GM19238 (cell line): ENCODE results near the gene HAUS7.

ENCODE experiments used
- DNase-seq: peaks from one replicate; pipeline ENCODE4 v3.0.0; 2011; ENCODE audit warnings: low spot score; ENCODE audit not compliant: insufficient read length

HAUS7 gene

DNA sequence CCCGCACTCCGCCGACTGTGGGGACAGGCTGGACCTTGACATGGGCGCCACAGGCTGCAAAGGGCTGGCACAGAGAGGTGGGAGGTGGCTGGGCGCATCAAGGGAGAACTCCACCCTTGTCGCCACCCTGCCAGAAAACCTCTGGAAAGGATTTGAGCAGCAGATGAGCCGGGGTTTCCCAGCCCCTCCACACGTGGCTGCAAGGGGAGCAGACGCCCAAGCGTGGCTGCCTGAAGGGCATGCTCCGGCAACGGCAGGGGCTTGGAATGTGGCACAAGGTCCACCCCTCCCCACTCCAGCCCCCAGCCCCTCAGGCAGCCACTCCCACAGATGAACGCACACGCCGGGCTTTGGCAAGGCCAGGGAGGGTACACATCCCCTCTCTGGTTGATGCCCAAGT is 29.0 kb upstream of the HAUS7 start:
- DNase-seq = no peak

DNA sequence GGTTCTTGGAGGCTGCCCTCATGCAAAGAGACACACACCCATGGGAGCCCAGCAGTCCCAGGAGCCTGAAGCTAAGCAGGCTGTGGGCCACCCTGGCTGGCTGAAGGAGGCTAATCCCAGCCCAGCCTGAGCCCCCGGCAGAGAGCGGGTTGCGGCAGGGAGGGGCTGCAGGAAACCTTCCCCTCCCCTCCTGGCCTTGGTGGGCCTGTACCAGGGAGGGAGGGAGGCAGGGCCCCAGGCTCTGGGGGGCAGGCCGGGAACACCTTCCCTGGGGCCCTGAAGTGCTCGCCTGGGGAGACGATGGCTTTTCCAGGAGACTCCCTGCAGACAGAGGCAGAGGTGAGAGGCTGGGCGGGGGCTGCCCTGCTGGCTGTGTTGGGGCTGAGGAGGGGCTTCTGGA is 28.1 kb upstream of the HAUS7 start:
- no peak for DNase-seq

DNA sequence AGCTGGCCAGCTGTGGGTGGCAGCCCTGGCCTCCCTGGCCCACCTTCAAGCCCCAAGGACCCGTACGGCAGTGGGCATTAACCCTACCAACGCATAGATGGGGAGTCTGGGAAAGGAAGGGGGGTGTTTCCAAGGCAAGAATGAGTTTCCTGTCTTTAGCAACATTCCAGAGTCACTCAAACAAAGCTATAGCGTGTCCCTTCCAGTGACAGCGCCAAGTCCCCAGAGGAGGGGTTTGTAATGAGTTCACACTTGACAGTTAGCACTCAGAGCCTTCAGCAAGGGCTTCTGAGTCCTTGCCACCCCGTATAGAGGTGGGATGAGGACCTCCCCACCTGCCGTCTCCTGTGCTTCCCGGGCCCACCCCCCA is 26.2 kb upstream of the HAUS7 start:
- DNase-seq = no peak

DNA sequence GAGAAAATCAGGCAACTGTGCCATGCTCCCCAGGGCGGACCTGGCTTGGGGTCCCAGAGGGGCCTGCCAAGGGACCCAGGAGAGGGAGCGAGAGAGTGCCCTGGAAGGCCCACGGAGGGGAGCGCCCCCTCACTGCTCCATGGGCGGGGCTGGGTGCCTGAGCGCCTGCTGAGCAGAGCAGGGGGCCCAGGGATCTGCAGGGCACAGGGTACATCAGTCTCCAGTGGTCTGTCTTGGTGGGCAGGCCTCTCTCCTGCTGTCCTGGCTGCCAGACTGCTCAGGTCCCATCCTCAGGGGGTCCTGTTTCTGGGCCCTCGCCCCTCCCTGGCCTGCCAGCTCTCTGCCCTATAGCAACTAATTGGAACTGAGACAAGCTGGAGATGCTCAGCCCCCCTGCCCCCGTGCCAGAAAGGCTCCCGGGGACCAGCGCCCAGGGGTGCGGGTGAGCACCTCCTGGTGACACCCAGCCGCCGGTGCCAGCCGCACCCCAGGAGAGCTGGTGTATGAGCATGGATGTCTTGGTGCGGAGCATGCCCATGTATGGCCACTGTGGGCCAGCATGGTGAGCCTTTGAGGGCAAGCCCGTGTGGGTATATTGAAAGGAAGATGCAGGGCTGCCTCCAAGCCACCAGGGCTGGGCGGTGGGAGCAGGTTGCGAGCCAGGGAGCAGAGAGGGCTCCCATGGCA is 25.7 kb upstream of the HAUS7 start:
- no peak for DNase-seq

DNA sequence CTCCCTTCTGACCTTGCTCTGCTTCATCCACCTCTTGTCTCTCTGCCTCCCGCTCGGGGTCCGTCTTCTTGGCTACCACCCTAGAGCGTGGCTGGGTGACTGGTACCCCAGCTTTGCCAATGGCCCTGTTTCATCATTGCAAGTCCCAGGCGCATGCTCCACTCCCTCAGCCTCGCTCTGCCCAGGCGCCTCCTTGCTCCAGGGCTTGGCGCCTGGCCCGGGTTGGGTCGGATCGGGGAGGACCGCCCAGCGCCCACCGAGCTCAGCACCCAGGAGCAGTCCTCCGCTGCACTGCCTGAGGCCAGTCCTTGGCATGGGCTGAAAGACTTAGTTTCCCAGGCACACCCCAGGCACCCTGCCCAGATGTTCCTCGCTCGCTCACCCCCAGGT is 25.0 kb upstream of the HAUS7 start:
- DNase-seq = no peak

DNA sequence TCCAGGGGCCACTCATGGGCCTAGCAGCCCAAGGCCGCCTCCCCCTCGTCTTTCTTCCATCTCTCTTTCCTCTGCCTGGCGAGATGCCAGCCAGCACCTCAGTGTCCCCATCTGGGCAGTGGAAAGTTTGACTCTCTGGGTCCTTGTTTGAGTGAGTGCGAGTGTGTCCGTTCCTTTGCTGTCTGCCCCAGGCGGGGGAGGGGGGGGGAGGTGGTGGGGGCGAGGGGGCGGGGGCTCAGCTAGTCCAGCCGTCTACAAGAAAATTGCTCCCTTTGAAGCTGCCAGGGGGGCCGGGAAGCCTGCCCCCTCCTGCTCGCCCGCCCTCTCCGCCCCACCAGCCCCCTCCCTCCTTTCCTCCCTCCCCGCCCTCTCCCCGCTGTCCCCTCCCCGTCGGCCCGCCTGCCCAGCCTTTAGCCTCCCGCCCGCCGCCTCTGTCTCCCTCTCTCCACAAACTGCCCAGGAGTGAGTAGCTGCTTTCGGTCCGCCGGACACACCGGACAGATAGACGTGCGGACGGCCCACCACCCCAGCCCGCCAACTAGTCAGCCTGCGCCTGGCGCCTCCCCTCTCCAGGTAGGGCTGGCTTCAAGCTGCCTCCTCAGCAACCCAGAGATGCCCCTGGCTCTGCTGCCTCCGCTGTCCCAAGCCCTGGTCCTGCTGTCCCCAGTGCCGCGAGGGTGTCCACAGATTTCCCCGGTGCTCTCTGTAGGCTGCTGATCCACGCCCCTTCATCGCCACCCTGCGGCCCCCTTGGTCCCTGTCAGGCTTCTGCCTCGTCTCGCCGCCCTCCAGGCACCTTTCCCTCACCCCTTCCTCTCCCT is 24.4 kb upstream of the HAUS7 start, which contains the start of gene BGN:
BGN (plus strand) TSS at position 440 of the 821 bp plus-strand sequence. CDS start 9,652 bp downstream, outside the sequence.
- DNase-seq = no peak

DNA sequence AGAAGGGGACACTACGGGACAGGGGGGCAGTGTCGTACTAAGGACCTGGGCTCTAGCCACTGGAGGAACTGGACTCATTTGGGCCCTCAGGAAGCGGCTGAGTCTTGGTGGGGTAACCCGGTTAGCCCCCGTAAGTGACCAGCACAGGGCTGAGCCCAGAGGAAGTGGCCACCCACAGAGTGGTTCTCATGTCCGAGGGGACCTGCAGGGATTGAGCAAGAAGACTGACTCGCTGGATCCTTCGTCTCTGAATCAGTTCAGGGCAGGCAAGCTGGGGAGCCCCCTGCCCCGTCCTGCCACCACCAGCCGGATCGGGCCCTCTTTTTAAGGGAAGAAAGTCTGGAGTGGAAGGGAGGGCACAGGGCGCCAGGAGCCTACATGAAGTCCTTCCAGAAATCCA is 23.7 kb upstream of the HAUS7 start:
- no peak for DNase-seq

DNA sequence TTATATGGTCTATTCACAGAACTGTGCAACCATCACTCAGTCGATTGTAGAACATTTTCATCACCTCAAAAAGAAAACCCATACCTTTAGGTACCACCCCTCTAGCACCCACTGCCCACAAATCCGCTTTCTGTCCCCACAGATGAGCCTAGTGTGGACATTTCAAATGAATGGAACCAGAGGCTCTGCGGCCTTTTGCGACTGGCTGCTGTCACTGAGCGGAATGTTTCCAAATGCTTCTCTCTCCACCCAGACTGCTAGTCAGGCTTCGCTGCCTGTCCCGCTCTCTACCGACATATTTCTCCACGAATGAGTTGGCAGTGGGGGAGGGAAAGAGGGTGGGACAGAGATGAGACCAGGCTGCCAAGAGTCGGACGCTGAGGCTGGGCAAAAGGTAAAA is 22.7 kb upstream of the HAUS7 start:
- DNase-seq = no peak

DNA sequence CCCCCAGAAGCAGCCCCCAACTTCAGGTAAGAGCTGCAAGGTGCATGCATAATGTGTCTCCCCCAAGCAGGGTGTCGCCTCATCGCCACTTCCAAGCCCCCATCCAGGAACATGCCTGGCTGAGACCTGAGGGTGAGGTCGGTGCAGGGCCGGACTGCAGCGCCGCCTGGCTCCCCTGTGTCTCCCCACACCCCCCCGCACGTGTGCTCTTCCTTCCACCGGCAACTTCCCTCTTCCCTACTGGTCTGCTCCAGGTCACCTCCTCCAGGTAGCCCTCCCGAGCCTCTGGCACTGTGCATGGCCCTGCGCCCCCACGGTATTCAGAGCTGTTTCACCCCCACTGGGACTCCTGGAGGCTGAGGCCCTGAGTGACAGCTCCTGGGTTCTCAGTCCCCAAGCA is 22.2 kb upstream of the HAUS7 start:
- DNase-seq = no peak

DNA sequence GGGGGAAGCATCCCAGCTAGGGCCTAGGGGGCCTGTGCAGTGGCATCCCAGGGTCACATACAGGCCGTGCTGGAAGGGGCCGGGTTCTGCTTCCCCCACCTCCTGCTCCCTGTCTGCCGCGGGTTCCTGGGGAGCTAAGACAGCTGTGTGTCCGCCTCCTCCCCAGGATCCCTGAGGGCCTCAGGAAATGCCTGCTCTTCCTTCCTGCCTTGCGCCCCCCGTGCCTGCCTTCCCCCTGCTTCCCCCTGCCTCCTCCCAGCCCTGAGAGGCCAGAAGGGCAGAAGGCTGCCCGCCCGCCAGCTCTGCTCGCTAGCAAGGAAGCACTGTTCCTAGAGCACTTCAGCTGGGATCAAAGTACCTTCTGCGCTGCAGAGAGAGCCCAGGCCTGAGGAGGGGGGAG is 21.5 kb upstream of the HAUS7 start:
- no peak for DNase-seq

DNA sequence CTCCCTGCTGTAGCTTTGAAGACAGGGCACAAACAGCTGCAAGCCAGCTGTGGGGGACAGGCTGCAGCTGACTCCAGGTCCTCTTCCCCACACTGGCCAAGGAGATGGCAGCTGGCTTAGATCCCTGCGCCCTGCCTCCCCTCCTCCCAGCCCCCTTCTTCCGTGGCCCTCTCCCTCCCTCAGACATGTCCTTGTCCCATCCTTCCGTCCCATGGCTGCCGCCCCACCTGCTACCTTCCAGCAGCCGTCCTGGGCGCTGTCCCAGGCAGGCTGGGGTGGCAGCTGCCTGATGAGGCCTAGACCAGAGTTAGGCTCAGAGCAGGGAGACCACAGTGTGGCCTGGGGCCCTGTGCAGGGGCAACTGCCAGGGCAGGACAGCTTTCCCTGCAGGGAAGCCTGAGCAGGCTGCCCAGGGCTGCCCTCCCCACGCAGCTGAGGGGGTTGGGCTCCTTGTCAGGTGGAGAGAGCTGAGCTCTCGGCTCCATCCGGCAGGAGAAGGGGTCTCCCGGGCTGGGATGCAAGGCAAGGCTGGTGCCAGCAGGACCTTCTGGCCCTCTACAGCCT is 21.1 kb upstream of the HAUS7 start:
- DNase-seq = no peak

DNA sequence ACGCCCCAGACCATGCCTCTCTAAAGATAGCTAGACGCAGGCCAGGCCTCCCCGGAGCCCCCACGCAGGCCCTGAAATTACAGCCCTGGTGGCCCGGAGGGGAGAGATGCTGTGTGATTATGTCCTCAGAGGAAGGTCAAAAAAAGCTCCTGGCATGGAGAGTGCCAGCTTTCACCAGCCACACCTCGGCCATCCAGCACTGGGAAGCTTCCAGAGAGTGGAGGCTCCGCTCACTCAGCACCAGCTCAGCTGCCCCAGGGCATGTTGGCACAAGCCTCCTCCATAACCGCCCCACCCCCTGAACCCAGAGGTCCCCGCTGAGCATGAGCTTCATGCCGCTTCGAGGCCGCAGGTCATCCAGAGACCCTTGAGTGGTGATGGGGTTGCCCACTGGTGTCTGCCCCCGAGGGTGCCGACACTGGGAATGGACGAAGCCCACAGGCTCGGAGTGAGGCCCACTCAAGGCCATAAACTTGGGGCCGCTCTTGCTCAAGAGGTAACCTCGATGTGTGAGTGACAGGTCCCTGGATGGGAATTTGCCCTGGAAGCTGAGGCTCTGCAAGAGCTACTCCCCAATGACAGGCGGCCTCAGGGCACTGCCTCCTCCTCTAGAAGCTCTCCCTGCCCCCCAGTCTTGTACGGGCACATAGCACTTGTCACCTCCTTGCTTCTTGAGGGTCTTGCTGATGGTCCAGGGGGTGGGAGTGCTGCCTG is 20.0 kb upstream of the HAUS7 start:
- no peak for DNase-seq

DNA sequence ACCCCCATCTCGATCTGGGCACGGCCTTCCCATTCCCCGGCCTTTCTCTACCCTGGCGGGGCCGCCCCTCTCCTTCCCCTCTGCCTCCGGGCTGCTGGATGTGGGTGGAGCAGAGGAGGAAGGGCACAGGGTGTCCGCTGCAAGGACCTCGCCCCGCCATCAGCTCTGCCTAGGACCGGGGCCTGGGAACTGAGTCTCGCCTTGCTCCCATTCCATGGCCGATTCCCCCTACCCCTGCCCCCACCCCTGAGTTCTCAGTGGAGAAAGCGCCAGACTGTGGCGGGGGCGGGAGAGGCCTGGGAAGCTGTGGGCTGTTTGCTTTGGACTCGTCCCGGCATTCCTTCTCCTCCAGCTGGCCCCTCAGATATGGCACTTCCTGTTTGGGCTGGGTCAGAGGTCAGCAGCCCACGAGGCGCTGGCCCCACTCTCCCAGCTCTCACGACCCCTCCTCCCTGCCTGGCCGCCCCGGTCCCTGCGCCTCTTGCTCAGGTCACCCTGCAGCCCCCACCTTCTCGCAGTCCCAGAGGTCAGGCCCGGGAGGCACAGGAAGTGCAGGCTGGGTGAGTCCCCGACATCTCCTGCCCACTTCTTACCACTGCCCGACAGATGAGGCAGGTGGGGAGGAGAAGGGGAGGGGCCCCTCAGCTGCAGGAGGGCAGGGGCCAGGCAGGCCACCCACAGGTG is 18.0 kb upstream of the HAUS7 start:
- no peak for DNase-seq

DNA sequence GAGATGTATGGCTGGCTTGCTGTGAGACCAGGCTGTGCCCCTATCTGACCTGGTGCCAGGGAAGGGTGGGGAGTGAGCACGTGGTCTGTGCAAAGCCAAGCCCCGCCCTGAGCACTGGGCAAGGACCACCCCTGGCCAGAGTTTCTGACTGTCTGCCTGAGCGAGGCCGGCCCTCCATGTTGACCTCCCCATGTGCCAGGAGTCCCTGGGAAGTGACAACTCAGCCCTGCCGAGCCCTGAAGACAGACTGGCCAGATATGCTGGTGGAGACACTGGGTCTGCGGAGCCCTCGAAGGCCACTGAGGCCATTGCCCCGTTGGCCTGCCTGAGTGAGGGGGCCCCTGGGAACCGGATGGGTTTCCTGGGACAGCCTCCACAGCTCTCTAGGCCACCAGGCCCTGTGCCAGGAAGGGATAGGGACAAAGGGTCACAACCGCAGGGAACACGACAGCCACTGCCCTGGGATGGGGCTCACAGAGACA is 17.3 kb upstream of the HAUS7 start:
- DNase-seq = no peak

DNA sequence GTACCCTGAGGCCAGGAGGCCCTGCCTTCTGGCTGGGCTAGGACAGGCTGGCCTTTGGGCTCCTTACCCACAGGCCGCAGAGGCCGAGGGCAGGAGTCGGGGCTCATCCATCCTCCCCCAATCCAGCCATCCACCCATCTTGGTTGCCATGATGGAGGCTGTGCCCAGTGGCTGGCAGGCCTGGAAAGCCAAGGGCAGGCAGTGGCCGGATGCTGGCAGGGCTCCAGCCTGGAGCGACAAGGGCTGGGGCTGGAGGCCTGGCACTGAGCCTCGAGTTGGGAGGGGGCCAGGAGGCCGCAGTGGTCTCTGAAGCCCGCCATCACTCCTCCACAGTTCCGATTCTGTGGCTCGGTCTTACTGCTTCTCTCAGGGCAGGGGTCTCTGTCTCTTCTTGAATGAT is 15.8 kb upstream of the HAUS7 start:
- no peak for DNase-seq

DNA sequence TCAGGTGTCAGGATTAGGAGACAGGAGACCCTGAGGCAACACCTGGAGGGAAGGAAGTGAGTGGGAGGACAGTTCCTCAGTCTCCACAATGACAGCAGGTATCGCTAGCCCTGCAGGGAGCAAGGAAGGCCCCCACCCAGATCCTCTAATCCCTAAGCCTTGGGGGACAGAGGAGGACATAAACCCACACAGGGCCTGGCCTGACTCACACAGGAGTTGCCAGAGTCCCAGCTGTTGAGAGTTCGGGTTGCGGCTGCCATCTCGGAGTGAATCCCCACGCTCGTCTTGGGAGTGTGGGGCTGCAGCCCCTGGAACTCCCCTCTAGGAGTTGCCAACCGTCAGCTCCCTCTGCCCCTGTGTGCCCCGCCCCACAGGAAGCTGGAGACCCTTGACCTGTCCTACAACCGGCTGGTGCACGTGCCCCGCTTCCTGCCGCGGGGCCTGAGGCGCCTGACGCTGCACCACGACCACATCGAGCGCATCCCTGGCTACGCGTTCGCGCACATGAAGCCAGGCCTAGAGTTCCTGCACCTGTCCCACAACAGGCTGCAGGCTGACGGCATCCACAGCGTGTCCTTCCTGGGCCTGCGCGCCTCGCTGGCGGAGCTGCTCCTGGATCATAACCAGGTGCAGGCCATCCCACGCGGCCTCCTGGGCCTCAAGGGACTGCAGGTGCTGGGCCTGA is 15.2 kb upstream of the HAUS7 start:
- DNase-seq = no peak

DNA sequence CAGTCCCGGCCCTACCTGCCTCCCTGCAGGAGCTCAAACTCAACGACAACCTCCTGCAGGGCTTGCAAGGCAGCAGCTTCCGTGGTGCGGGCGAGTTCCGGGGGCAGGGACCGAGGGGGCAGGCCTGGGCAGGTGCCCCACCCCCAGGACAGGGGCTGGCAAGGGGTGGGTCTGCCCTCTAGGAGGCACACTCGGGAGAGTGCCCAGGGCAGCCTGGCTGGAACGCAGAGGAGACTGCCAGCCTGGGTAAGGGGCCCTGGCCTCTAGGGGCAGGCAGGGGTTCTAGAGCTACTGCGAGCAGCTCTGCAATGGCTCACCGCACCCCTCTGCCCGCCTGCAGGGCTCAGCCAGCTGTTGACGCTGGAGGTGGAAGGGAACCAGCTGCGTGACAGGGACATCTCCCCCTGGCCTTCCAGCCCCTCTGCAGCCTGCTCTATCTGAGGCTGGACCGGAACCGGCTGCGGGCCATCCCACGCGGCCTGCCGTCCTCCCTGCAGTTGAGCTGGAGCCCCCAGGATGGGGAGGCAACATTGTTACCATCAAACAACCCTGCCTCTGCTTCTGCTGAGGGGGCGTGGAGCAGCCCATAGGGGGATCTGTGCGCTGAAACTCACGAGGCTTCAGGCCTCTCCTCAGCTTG is 12.1 kb upstream of the HAUS7 start:
- no peak for DNase-seq

DNA sequence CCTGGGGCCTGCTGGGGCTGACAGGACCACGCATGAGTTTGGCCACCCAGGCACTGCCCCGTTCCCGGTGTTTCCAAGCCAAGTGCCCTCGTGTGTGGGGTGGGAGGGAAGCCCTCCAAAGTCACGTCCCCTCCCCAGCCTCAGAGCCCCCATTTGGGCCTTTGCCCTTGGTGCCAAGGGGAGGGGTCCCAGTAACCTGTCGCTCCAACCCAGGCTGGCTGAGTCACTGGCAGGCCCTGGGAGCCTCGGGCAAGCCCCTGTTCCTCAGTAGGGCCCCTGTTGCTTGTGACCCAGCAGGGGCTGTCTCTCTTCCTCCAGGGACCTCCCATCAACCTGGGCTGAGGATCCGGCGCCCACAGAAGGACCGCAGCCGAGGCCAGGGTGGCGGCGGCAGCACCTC is 10.7 kb upstream of the HAUS7 start:
- DNase-seq = no peak

DNA sequence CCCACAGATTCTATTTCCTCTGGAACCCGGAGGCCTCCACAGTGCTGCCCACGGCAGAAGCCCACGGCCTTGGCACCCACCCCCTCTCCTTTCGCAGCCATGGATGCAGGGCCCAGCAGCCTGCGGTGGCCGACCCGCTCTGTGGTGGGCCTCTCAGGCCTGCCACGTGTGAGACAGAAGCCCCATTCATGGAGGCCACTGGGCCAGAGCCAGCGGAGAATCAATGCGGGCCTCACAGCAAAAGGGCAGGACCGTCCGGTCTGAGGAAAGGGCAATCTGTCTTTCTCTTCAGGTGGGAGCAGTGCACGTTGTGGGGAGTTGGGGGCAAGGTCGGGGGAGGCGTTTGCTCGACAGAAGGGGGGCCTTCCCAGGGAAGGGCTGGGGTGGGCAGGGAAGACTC is 8.4 kb upstream of the HAUS7 start:
- DNase-seq = no peak

DNA sequence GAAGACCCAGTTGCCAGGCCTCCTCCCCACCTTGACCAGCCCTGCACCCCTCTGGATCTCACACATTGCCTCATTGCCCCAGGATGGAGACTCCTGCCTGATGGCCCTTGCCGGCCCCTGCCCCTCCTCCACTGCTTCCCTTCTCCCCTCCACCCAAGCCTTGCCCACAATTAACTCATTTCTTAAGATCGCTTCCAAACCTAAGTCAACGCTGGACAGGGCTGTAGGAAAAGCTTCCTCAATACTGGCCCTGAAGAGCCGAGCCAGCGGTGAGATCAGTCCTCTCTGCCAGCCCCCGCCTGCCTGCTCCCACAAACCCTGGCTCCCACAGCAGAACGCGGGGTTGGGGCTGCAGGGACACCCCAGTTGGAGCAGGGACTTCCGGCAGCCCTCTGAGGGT is 7.5 kb upstream of the HAUS7 start:
- DNase-seq = no peak
